Tibial nerve (tissue), 4 donors: ENCODE data around the gene VGLL4. TPM values are rescaled to one million over a fixed set of nuclear protein-coding genes. Genes with fewer than 3 reads are reported as not detected.

Experiments
- DNase-seq, 2 donors: peaks; one replicate each; pipeline ENCODE4 v3.0.0-alpha.2; 2019; ENCODE audit warnings: low spot score in 2 of 2
- H3K27ac ChIP-seq, 4 donors: fragments of 200-600 bp; sonication (generic) in 3 of 4; one replicate each; pipeline ENCODE4 v1.5.1; 2017 to 2019; ENCODE audit warnings: mild to moderate bottlenecking in 1 of 4
- H3K27me3 ChIP-seq, 2 donors: fragments of 200-600 bp; sonication (generic) in 1 of 2; one replicate each; pipeline versions ENCODE4 v1.5.1 to v1.6.0; 2017 to 2019
- H3K36me3 ChIP-seq, 3 donors: fragments of 200-600 bp; sonication (generic); one replicate each; pipeline ENCODE4 v1.5.1; 2018 to 2019
- H3K4me1 ChIP-seq, 4 donors: fragments of 200-600 bp; sonication (generic) in 3 of 4; one replicate each; pipeline ENCODE4 v1.5.1; 2017 to 2019
- H3K4me3 ChIP-seq, 4 donors: fragments of 200-600 bp; sonication (generic) in 3 of 4; one replicate each; pipeline ENCODE4 v1.5.1; 2017 to 2019; ENCODE audit warnings: mild to moderate bottlenecking in 1 of 4, moderate library complexity in 1 of 4
- H3K9me3 ChIP-seq, 4 donors: fragments of 200-600 bp; sonication (generic) in 3 of 4; one replicate each; pipeline ENCODE4 v1.5.1; 2017 to 2019
- EP300 ChIP-seq, 2 donors: sonication (generic); formaldehyde crosslinking; IDR thresholded peaks; one replicate each; pipeline ENCODE4 v1.6.1; 2017; ENCODE audit warnings: antibody characterized with exemption in 2 of 2, mild to moderate bottlenecking in 1 of 2
- POLR2A ChIP-seq, 2 donors: fragments of 450-650 bp; IDR thresholded peaks; one replicate each; pipeline ENCODE4 v1.6.1; 2017; ENCODE audit warnings: antibody characterized with exemption in 2 of 2, mild to moderate bottlenecking in 2 of 2, moderate library complexity in 2 of 2
- WGBS, 2 donors: methylation state at CpG; one replicate each; pipeline ENCODE4 v1.1.5; 2018; 5-methylcytosine and 5-hydroxymethylcytosine counted together
- total RNA-seq, 4 donors: library from RNA; depleted of rRNA; stranded (reverse); fragments of >200 nt; gene quantifications; one replicate each; pipeline ENCODE4 v1.1.0, GENCODE V29; 2016
- TF ChIP-seq, protein P1 (sequence below), 5 experiments: fragments of 200-600 bp in 3 of 5; fragments of 450-650 bp in 2 of 5; sonication (generic) in 3 of 5; IDR thresholded peaks; one replicate each; pipeline ENCODE4 v1.5.1; 2016 to 2019; ENCODE audit warnings: antibody characterized with exemption in 5 of 5, mild to moderate bottlenecking in 3 of 5, moderate library complexity in 2 of 5

The VGLL4 gene
- total RNA-seq, 4 donors from 2014 or later = 106 to 205 (median 110) TPM

DNA sequence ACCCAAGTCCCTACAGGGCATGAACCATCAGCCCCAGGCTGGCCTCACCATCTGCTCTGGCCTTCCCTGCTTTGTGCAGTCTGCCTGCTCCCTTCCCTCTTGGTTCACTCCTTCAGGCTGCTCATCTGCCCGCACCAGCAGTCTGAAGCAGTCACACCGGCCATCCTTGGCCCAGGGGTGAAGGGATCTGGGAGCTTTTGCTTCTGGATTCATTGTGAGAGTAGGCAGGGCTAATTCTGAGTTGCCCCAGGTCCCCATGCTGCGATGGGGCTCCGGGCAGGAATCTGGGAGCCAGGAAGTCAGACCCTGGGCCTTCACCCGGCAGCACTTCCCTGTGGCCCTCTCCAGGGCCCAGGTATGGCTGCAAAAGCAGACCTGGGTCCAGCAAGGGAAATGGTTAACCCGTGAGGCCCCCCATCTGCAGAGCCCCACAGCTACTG is 99.7 kb downstream of the VGLL4 start:
- peaks cover 0 to 24% (median 10%) of the 10 kb centered on the region in 4 donors for H3K4me1 ChIP-seq
- WGBS, 2 donors = 89 to 100% methylated on average over 1 to 5 of the region's 6 CpGs
- TF ChIP-seq EP300 (IDR thresholded peaks at IDR 0.05) = no peak
- TF ChIP-seq, protein P1, sequence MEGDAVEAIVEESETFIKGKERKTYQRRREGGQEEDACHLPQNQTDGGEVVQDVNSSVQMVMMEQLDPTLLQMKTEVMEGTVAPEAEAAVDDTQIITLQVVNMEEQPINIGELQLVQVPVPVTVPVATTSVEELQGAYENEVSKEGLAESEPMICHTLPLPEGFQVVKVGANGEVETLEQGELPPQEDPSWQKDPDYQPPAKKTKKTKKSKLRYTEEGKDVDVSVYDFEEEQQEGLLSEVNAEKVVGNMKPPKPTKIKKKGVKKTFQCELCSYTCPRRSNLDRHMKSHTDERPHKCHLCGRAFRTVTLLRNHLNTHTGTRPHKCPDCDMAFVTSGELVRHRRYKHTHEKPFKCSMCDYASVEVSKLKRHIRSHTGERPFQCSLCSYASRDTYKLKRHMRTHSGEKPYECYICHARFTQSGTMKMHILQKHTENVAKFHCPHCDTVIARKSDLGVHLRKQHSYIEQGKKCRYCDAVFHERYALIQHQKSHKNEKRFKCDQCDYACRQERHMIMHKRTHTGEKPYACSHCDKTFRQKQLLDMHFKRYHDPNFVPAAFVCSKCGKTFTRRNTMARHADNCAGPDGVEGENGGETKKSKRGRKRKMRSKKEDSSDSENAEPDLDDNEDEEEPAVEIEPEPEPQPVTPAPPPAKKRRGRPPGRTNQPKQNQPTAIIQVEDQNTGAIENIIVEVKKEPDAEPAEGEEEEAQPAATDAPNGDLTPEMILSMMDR (IDR thresholded peaks at IDR 0.05) = no peak
- TF ChIP-seq POLR2A (IDR thresholded peaks at IDR 0.05) = no peak
- no peak overlapping the region for H3K4me3 ChIP-seq
- H3K27me3 ChIP-seq = no peaks in the 10 kb centered on the region
- H3K36me3 ChIP-seq = peaks cover 0 to 15% (median 0%) of the 10 kb centered on the region in 3 donors
- H3K9me3 ChIP-seq = no peaks in the 10 kb centered on the region
- DNase-seq = peak in 1 of 2 donors; percentile 3
- peak overlapping the region in 1 of 4 donors; percentile 66 for H3K27ac ChIP-seq

DNA sequence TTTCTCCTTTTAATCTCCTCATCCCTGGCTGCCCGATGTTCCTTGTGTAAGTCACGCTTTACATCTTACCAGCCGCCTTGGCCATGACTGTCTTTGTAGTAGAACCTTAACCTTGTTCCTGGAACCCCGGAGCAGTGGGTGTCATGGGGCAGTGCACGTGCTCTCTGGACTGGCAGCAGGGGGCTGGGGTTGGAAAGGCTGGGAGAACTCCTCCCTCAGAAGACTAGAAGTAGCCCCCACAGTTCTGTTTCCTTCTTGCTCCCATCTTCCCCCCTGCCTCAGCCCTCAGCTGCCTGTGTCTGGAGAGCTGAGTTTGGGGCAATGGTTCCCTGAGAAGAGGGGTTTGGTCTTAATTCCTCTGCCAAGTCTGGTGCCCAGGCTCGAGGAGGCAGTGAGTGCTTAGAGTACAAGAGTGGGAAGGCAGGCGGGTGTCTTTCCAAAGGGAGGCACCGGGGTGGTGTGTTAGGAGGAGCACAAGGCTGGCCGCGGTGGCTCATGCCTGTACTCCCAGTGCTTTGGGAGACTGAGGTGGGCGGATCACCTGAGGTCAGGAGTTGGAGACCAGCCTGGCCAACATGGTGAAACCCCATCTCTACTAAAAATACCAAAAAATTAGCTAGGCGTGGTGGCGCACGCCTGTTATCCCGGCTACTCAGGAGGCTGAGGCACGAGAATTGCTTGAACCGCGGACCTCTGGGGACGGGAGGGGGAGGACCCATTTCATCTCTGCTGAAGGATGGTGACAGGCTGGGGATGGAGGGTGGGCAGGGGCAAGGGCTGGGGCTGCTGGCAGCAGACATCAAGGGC is 100.4 kb downstream of the VGLL4 start:
- H3K4me3 ChIP-seq = no peak overlapping the region
- TF ChIP-seq, protein P1 (IDR thresholded peaks at IDR 0.05) = no peak
- TF ChIP-seq EP300 (IDR thresholded peaks at IDR 0.05) (no peak), POLR2A (IDR thresholded peaks at IDR 0.05) (no peak)
- 95 to 96% methylated on average over 19 of the region's 19 CpGs for WGBS, 2 donors
- no peak overlapping the region for H3K27ac ChIP-seq
- no peaks in the 10 kb centered on the region for H3K27me3 ChIP-seq
- H3K4me1 ChIP-seq = peaks cover 0 to 24% (median 10%) of the 10 kb centered on the region in 4 donors
- H3K9me3 ChIP-seq = no peaks in the 10 kb centered on the region
- DNase-seq = peak in 1 of 2 donors; percentile 12
- H3K36me3 ChIP-seq = peaks cover 0 to 15% (median 0%) of the 10 kb centered on the region in 3 donors

DNA sequence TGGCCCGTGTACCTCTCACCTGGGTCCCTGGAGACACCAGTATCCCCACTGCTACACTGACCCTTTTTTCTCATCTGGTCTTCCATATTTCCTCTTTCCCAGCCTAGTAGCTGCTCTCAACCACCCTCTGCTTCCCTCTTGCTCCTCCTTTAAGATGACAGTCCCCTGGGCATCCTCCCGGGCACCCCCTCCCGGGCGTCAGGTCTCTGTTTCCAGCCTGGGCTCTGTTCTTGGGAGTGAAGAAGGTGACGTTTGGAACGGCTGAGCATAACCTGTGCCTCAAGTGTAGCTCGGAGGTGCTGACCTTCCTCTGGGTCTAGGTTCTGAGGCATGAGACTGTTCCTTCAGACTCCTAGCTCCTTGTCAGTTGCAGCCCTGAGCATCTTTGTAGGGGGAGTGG is 101.2 kb downstream of the VGLL4 start:
- H3K9me3 ChIP-seq = no peaks in the 10 kb centered on the region
- 82 to 90% methylated on average over 7 of the region's 7 CpGs for WGBS, 2 donors
- no peak for DNase-seq
- H3K27me3 ChIP-seq = no peaks in the 10 kb centered on the region
- H3K27ac ChIP-seq = no peak overlapping the region
- TF ChIP-seq POLR2A (IDR thresholded peaks at IDR 0.05) (no peak), EP300 (IDR thresholded peaks at IDR 0.05) (no peak)
- TF ChIP-seq, protein P1 (IDR thresholded peaks at IDR 0.05) = no peak
- no peak overlapping the region for H3K4me3 ChIP-seq
- H3K4me1 ChIP-seq = peaks cover 0 to 25% (median 10%) of the 10 kb centered on the region in 4 donors
- H3K36me3 ChIP-seq = peaks cover 0 to 12% (median 0%) of the 10 kb centered on the region in 3 donors

DNA sequence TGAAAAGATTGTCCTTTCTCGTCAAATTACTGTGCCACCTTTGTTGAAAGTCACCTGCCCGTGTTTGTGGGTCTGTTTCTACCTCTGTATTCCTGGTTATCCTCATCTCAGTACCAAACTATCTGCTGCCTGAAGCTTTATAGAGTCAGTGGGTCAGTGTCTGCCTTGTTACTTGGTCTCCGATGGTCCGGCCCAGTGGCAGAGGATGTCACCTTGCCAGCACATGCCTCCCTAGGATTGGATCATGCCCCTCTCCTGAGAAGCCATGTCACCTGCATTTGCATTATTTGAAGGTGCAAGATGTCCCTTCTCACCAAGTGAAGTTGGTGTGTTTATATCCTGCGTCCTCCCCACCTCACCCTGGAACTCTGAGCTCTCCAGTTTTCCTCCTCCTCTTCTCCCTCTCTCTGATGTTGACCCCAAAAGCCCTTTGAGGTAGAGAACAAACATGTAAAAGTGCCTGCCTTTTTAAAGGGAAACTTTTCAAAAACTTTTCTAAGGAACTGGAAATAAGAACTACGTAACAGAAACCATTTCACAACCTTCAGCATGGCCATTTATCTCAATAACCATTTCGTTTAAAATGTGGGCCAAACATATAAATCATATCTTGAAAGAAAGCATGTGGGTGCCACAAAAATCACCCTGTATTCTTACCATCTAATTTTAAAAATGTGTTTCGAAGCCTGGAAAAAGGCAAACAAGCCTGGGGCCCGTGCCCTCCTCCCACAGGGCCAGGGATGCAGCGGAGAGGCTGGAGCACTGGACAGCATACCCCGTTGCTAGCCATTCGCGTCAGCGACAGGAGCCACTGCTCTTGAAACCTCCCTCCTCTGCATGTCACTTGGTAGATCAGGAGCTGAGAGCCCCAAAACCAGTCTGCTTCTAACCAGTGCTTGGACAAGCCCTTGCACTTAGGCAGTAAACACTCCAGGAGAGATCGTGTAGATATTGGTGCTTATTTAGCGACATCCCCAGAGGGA is 102.1 kb downstream of the VGLL4 start:
- Histone ChIP-seq H3K27ac (no peak overlapping the region), H3K4me3 (no peak overlapping the region), H3K9me3 (no peaks in the 10 kb centered on the region), H3K4me1 (peaks cover 0 to 27% (median 10%) of the 10 kb centered on the region in 4 donors), H3K27me3 (no peaks in the 10 kb centered on the region), H3K36me3 (peaks cover 0 to 6% (median 0%) of the 10 kb centered on the region in 3 donors)
- DNase-seq = peak in 1 of 2 donors; percentile 6
- TF ChIP-seq, protein P1 (IDR thresholded peaks at IDR 0.05) = no peak
- no peak for TF ChIP-seq POLR2A (IDR thresholded peaks at IDR 0.05)
- no peak for TF ChIP-seq EP300 (IDR thresholded peaks at IDR 0.05)
- 86 to 92% methylated on average over 16 of the region's 16 CpGs for WGBS, 2 donors
